AG09319 (cell line): Measurements from ENCODE around the gene DUS1L.

Experiments
- DNase-seq: peaks from one replicate; pipeline ENCODE4 v3.0.0-alpha.2; 2010; ENCODE audit warnings: low read depth; ENCODE audit errors: extremely low read depth
- CTCF ChIP-seq: IDR thresholded peaks from 2 replicates; pipeline ENCODE4 v1.5.1; 2011; ENCODE audit warnings: low read depth, mild to moderate bottlenecking, inconsistent platforms, low read length, moderate library complexity

DUS1L gene

DNA sequence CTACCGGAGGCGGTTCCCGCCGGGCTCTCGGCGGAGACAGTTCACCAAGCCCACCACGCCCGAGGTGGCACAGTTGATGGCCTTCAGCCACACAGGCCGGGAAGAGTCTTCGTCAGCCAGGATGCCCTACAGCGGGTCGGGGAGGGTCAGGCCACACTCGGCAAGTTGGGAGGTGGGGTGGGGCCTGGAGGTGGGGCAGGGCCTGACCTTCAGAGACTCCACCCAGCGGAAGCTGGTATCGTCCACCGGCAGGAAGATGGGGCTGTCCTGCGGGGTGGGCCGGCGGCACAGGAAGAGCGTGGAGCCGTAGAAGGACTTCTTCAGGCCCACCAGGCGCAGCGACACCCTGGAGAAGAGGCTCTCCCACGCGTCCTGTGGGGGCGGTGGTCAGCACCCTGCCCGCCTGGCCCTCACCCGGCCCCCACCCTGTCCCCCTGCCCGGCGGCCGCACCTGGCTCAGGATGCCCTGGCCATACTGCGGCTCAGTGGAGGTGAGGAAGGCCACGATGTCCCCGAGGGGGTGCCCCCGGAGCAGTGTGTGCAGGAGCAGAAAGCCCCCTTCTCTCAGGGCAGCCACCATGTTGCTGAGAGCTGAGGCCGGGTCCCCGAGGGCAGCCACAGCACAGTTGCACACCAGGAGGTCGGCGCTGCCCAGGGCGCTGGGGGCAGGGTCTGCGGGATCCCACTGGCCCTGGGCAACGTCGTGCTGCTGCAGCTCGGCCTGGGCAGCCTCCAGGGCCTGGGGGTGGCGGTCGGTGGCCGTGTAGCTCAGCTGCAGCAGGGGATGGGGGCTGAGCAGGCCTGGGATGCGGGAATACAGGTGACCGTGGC, 19.6 kb upstream of the DUS1L start:
- no peak for TF ChIP-seq CTCF
- DNase-seq, result no peak

DNA sequence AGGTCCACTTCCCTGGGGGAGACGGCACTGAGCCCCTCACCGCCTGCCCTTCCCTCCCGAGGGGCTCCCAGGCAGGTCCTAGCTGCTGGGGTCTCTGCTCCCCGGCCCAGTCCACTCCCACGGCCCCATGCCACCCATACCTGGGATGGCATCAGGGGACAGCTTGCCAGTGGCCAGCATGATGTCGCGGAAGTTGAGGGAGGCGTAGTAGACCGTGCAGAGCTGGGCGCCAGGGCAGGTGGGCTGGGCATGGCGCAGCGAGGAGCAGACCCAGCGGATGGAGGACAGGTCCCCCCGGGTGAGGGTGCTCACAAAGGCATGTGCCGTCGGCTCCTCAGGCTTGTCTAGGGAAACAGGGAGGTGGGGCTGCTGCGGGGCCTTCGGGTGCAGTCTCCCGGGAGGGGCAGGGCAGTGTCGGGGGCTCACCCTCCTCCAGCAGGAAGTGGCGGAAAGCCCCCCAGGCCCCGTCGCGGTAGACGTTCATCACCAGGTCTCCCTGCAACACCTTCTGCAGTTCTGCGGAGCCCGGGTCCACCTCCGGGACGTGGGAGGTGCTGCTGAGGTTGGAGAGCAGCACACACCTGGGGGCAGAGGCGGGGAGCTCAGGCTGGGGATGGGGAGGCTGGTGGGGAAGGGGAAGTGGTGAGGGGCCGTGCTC, 18.9 kb upstream of the DUS1L start:
- TF ChIP-seq CTCF, result no peak
- no peak for DNase-seq

- no peak for TF ChIP-seq CTCF
- DNase-seq, result no peak
These were observed 18.1 kb upstream of the DUS1L start for GRCh38 chr17:82083533-82084359.

DNA sequence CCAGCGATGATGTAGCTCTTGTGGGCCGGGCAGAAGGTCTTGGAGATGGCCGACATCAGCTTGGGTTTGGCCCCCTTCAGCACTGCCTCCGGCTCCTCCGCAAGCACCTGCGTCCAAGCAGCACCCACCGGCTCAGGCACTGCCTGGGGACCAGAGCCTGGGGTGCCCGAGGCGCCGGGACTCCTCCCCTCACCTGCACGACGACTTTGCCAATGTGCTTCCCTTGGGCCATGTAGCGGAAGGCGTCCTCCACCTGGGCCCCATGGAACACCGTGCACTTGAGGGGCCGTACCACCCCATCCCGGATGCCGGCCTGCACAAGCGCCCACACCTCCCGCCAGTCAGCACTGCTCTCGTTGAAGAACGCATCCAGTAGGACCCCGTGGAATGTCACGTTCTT, 17.4 kb upstream of the DUS1L start:
- no peak for DNase-seq
- no peak for TF ChIP-seq CTCF

DNA sequence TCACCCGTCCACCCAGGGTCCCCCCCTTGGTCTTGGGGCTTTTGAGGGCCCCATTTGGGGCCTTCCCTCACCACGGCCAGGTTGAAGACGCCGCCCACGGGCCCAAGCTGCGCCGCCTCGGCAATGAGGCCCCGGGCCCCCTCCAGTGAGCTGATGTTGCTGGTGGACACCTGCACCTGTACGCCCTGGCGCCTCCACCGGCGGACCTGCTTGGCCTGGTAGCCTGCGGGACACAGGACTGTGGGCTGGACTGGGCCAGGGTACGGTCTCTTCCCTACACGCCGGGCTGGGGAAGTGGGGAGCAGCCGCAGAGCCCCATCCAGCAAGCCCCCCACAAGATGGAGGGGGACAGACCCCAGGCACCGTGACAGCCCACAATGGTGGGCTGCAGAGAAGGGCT, 16.9 kb upstream of the DUS1L start:
- no peak for DNase-seq
- TF ChIP-seq CTCF, result no peak

GRCh38 chr17:82081966-82082365, 16.4 kb upstream of the DUS1L start:
- no peak for TF ChIP-seq CTCF
- DNase-seq, result no peak
